Naive thymus-derived CD4-positive, alpha-beta T cell (primary cell): ENCODE measurements around the gene RLBP1. TPM values are rescaled to one million over a fixed set of nuclear protein-coding genes. Genes with fewer than 3 reads are reported as not detected.

Source experiments
- ATAC-seq: fragments of 150-1000 bp; cut with Tn5 transposase; 2 replicates; pipeline ENCODE4 v1.10.0; 2021; ENCODE audit warnings: mild to moderate bottlenecking, moderate library complexity
- CTCF ChIA-PET: fragments of 350-600 bp; sonication (Branson Sonifier 250); formaldehyde crosslinking; loops from one replicate; lab custom pipeline; 2021; ENCODE audit warnings: antibody characterized with exemption; lab: Charles Lee
- POLR2A ChIA-PET: fragments of 350-600 bp; sonication (Branson Sonifier 250); formaldehyde crosslinking; loops from one replicate; lab custom pipeline; 2021; ENCODE audit warnings: antibody characterized with exemption, inconsistent platforms; lab: Charles Lee
- DNase-seq, 9 donors: peaks; one replicate each; pipeline versions ENCODE4 v3.0.0 to v3.0.0-alpha.2; 2020 to 2022; ENCODE audit warnings: mixed read lengths in 1 of 9
- H3K27ac ChIP-seq: one replicate; pipeline ENCODE4 v1.7.0; 2013; ENCODE audit warnings: mild to moderate bottlenecking, low read depth, low read length, moderate library complexity
- H3K27me3 ChIP-seq, 2 donors: one replicate each; pipeline ENCODE4 v1.7.0; 2013; ENCODE audit warnings: low read length in 2 of 2, mild to moderate bottlenecking in 2 of 2, moderate library complexity in 2 of 2; ENCODE audit not compliant: control insufficient read depth in 2 of 2, insufficient read depth in 2 of 2
- H3K36me3 ChIP-seq, 3 experiments: 1 replicate in 2 of 3; 2 replicates in 1 of 3; pipeline ENCODE4 v1.7.0; 2013; ENCODE audit warnings: low read length in 3 of 3, mild to moderate bottlenecking in 3 of 3, moderate library complexity in 1 of 3; ENCODE audit not compliant: insufficient read depth in 3 of 3, control insufficient read depth in 2 of 3
- H3K4me1 ChIP-seq, 2 donors: one replicate each; pipeline ENCODE4 v1.7.0; 2013; ENCODE audit warnings: low read length in 2 of 2, mild to moderate bottlenecking in 2 of 2, moderate library complexity in 1 of 2; ENCODE audit not compliant: control insufficient read depth in 2 of 2, insufficient read depth in 2 of 2
- H3K4me3 ChIP-seq: 2 replicates; pipeline ENCODE4 v1.7.0; 2013; ENCODE audit warnings: mild to moderate bottlenecking, low read length
- H3K9me3 ChIP-seq, 3 experiments: 1 replicate in 2 of 3; 2 replicates in 1 of 3; pipeline ENCODE4 v1.7.0; 2013; ENCODE audit warnings: low read length in 3 of 3; ENCODE audit not compliant: control insufficient read depth in 2 of 3
- H3K27ac Mint-ChIP-seq, 9 donors: one replicate each; pipeline ENCODE4 v1.8.0; 2020 to 2022; ENCODE audit warnings: mixed read lengths in 9 of 9, mild to moderate bottlenecking in 8 of 9, moderate library complexity in 5 of 9, inconsistent platforms in 2 of 9
- H3K27me3 Mint-ChIP-seq, 5 donors: one replicate each; pipeline ENCODE4 v1.8.0; 2021 to 2022; ENCODE audit warnings: mixed read lengths in 5 of 5, mild to moderate bottlenecking in 1 of 5
- H3K36me3 Mint-ChIP-seq, 5 donors: one replicate each; pipeline ENCODE4 v1.8.0; 2020 to 2022; ENCODE audit warnings: mixed read lengths in 5 of 5, mild to moderate bottlenecking in 3 of 5, inconsistent platforms in 1 of 5
- H3K4me1 Mint-ChIP-seq, 7 donors: one replicate each; pipeline ENCODE4 v1.8.0; 2020 to 2022; ENCODE audit warnings: mixed read lengths in 7 of 7, mild to moderate bottlenecking in 3 of 7, inconsistent platforms in 1 of 7
- H3K4me3 Mint-ChIP-seq, 10 donors: one replicate each; pipeline ENCODE4 v1.8.0; 2020 to 2022; ENCODE audit warnings: mild to moderate bottlenecking in 10 of 10, mixed read lengths in 10 of 10, moderate library complexity in 6 of 10, inconsistent platforms in 2 of 10
- H3K9me3 Mint-ChIP-seq, 11 donors: one replicate each; pipeline ENCODE4 v1.8.0; 2020 to 2022; ENCODE audit warnings: mixed read lengths in 11 of 11, mild to moderate bottlenecking in 4 of 11, inconsistent platforms in 1 of 11, moderate library complexity in 1 of 11
- intact Hi-C, 2 donors: fragments of 100-400 bp; cut with micrococcal nuclease; formaldehyde crosslinking; loops; one replicate each; pipeline ENCODE4 v1.15.1; 2023
- polyA plus RNA-seq, 2 donors: library from polyadenylated mRNA; unstranded; fragments of 300-500 nt; fragmentation: Illumina TruSeq; gene quantifications; one replicate each; pipeline ENCODE4 v1.2.3, GENCODE V29; 2021
- total RNA-seq, 6 experiments: library from RNA in 5 of 6; stranded (reverse) in 5 of 6; gene quantifications; 1 replicate in 5 of 6; 2 replicates in 1 of 6; pipeline ENCODE4 v1.2.3 and lab custom pipeline; 2021 to 2026

The RLBP1 gene
- total and polyA plus RNA-seq, 7 experiments from 2014 or later: not detected

- H3K27me3 ChIP-seq: no peaks in the 10 kb centered on the region
- ATAC-seq: no peak
- H3K4me3 ChIP-seq: no peak overlapping the region
- DNase-seq: no peak
- Mint-ChIP-seq H3K27ac (peak overlapping the region in 1 of 9 donors; percentile 19), H3K27me3 (peaks cover 0 to 9% (median 0%) of the 10 kb centered on the region in 5 donors), H3K9me3 (no peaks in the 10 kb centered on the region), H3K4me3 (no peak overlapping the region), H3K36me3 (no peaks in the 10 kb centered on the region), H3K4me1 (peaks cover 2 to 29% (median 19%) of the 10 kb centered on the region in 7 donors)
- no peaks in the 10 kb centered on the region for H3K36me3 ChIP-seq
- intact Hi-C loops: loop anchor here in 1 of 2 donors (10.0 kb wide), 2 partner anchors 96 to 126 kb away; partner anchors contain the start of gene POLG
- ChIA-PET CTCF (no interaction called here), POLR2A (no interaction called here)
- peaks cover 0 to 6% of the 10 kb centered on the region in 2 donors for H3K4me1 ChIP-seq
- no peaks in the 10 kb centered on the region for H3K9me3 ChIP-seq
- no peak overlapping the region for H3K27ac ChIP-seq
These were observed 12.3 kb downstream of the RLBP1 start for GRCh38 chr15:89209057-89209456.

DNA sequence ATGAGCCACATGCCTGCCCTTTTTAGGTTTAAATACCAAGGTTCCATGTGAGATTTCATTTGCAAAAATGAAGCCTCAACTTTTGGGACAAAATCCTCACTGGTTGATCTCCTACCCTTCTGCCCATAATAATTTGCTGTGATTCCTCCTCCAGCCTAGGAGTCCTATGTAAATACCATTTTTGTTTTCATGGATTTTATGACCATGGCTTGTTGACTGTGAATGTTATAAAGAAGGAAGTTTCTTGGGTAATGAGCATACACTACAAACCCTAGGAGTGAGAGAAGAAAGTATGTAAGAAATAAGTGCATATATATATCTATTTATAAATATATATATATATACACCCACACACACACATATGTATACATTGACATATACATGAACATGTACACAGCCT is 13.1 kb downstream of the RLBP1 start:
- Histone ChIP-seq H3K9me3 (no peaks in the 10 kb centered on the region), H3K36me3 (no peaks in the 10 kb centered on the region), H3K4me3 (no peak overlapping the region), H3K27me3 (no peaks in the 10 kb centered on the region), H3K4me1 (peaks cover 0 to 11% of the 10 kb centered on the region in 2 donors), H3K27ac (no peak overlapping the region)
- H3K27me3 Mint-ChIP-seq: peaks cover 0 to 7% (median 0%) of the 10 kb centered on the region in 5 donors
- ATAC-seq: no peak
- ChIA-PET CTCF (interaction anchor here (1.2 kb wide), 1 partner anchor 34 kb away, joined by 3 read pairs; no protein-coding TSS in a partner anchor), POLR2A (no interaction called here)
- H3K27ac Mint-ChIP-seq: no peak overlapping the region
- peaks cover 7 to 37% (median 27%) of the 10 kb centered on the region in 7 donors for H3K4me1 Mint-ChIP-seq
- intact Hi-C loops: loop anchor here in 1 of 2 donors (10.0 kb wide), 2 partner anchors 97 to 127 kb away; partner anchors contain the start of gene POLG
- H3K36me3 Mint-ChIP-seq: peaks cover 0 to 3% (median 0%) of the 10 kb centered on the region in 5 donors
- no peaks in the 10 kb centered on the region for H3K9me3 Mint-ChIP-seq
- H3K4me3 Mint-ChIP-seq: no peak overlapping the region
- no peak for DNase-seq

GRCh38 chr15:89206908-89207331 is 14.5 kb downstream of the RLBP1 start:
- peaks cover 0 to 7% (median 0%) of the 10 kb centered on the region in 5 donors for H3K27me3 Mint-ChIP-seq
- peak overlapping the region; percentile 24 for H3K4me3 ChIP-seq
- H3K4me1 ChIP-seq: peaks cover 0 to 11% of the 10 kb centered on the region in 2 donors
- ATAC-seq (peak; percentile 88), DNase-seq (peak; percentile 38 to 82 (median 61))
- H3K9me3 Mint-ChIP-seq: no peaks in the 10 kb centered on the region
- H3K36me3 ChIP-seq: no peaks in the 10 kb centered on the region
- H3K36me3 Mint-ChIP-seq: peaks cover 0 to 5% (median 0%) of the 10 kb centered on the region in 5 donors
- no peak overlapping the region for H3K27ac ChIP-seq
- intact Hi-C loops: loop anchor here (1.0 to 10.0 kb wide), 8 partner anchors 36 to 223 kb away; partner anchors contain the start of genes FANCI (in 2 of the 2) and POLG (in 2 of the 2)
- POLR2A ChIA-PET: no interaction called here
- no peaks in the 10 kb centered on the region for H3K9me3 ChIP-seq
- peak overlapping the region in 1 of 9 donors; percentile 28 for H3K27ac Mint-ChIP-seq
- H3K27me3 ChIP-seq: no peaks in the 10 kb centered on the region
- H3K4me1 Mint-ChIP-seq: peaks cover 7 to 37% (median 27%) of the 10 kb centered on the region in 7 donors
- peak overlapping the region in 2 of 10 donors; percentile 20 to 59 for H3K4me3 Mint-ChIP-seq
- CTCF ChIA-PET: interaction anchor here (0.6 to 1.6 kb wide), 13 partner anchors 8 to 235 kb away, joined by 3 to 12 read pairs (median 3); partner anchors contain the start of gene FANCI

GRCh38 chr15:89205991-89206585 is 15.3 kb downstream of the RLBP1 start:
- intact Hi-C loops: loop anchor here (2.0 to 10.0 kb wide), 6 partner anchors 37 to 153 kb away; partner anchors contain the start of genes POLG (in 2 of the 2) and FANCI (in 1 of the 2)
- H3K27ac ChIP-seq: no peak overlapping the region
- H3K36me3 ChIP-seq: no peaks in the 10 kb centered on the region
- H3K36me3 Mint-ChIP-seq: peaks cover 0 to 7% (median 4%) of the 10 kb centered on the region in 5 donors
- CTCF ChIA-PET: interaction anchor here (0.6 to 1.6 kb wide), 7 partner anchors 8 to 231 kb away, joined by 3 to 12 read pairs (median 4); no protein-coding TSS in a partner anchor
- peak overlapping the region in 1 of 9 donors; percentile 51 for H3K27ac Mint-ChIP-seq
- peaks cover 0 to 4% (median 0%) of the 10 kb centered on the region in 5 donors for H3K27me3 Mint-ChIP-seq
- no peak overlapping the region for H3K4me3 Mint-ChIP-seq
- DNase-seq (no peak), ATAC-seq (no peak)
- H3K4me1 Mint-ChIP-seq: peaks cover 7 to 37% (median 27%) of the 10 kb centered on the region in 7 donors
- H3K9me3 ChIP-seq: no peaks in the 10 kb centered on the region
- H3K9me3 Mint-ChIP-seq: no peaks in the 10 kb centered on the region
- H3K27me3 ChIP-seq: no peaks in the 10 kb centered on the region
- POLR2A ChIA-PET: no interaction called here
- H3K4me1 ChIP-seq: peaks cover 0 to 11% of the 10 kb centered on the region in 2 donors
- H3K4me3 ChIP-seq: no peak overlapping the region

- ChIA-PET CTCF (no interaction called here), POLR2A (no interaction called here)
- Mint-ChIP-seq H3K27ac (peak overlapping the region in 4 of 9 donors; percentile 26 to 75 (median 56)), H3K36me3 (peaks cover 0 to 10% (median 5%) of the 10 kb centered on the region in 5 donors), H3K4me1 (peaks cover 7 to 37% (median 27%) of the 10 kb centered on the region in 7 donors), H3K4me3 (peak overlapping the region in 1 of 10 donors; percentile 75), H3K27me3 (no peaks in the 10 kb centered on the region), H3K9me3 (no peaks in the 10 kb centered on the region)
- Histone ChIP-seq H3K4me3 (no peak overlapping the region), H3K27me3 (no peaks in the 10 kb centered on the region), H3K36me3 (peaks cover 0 to 6% (median 0%) of the 10 kb centered on the region in 3 experiments), H3K4me1 (peaks cover 0 to 11% of the 10 kb centered on the region in 2 donors), H3K9me3 (no peaks in the 10 kb centered on the region), H3K27ac (no peak overlapping the region)
- intact Hi-C loops: loop anchor here in 1 of 2 donors (10.0 kb wide), 2 partner anchors 101 to 131 kb away; partner anchors contain the start of gene POLG
- ATAC-seq (peak; percentile 56), DNase-seq (peak in 1 of 9 donors; percentile 55)
These were observed 17.6 kb downstream of the RLBP1 start for GRCh38 chr15:89203705-89204273.

DNA sequence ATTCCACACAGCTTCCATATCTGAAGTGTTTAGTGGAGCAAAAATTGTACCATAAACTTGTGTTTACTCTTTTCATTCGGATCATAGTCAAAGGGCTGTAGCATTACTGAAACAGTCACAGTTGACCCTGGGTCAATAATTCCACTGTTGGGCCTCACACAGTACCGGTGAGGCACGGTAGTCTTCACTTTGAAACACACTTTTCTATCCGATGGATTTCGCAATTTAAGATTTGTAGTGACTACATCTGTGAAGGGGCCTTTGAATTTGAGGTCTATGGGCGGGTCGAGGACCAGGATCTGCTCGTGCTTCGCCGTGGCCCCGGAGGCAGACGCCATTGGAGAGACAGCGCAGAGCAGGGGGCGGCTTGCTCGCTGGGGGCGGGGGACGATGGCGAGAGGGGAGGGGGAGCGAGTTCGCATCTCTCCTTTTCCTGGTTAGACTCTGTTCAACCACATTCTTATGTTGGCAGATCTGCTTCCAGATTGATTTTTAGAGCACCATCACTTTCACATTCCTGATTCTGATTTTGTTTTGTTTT is 19.8 kb downstream of the RLBP1 start:
- Histone ChIP-seq H3K4me3 (no peak overlapping the region), H3K9me3 (no peaks in the 10 kb centered on the region), H3K36me3 (peaks cover 0 to 18% (median 4%) of the 10 kb centered on the region in 3 experiments), H3K27me3 (no peaks in the 10 kb centered on the region), H3K4me1 (peaks cover 0 to 5% of the 10 kb centered on the region in 2 donors), H3K27ac (no peak overlapping the region)
- no peak for ATAC-seq
- Mint-ChIP-seq H3K4me3 (no peak overlapping the region), H3K9me3 (no peaks in the 10 kb centered on the region), H3K4me1 (peaks cover 0 to 27% (median 20%) of the 10 kb centered on the region in 7 donors), H3K27me3 (no peaks in the 10 kb centered on the region), H3K36me3 (peaks cover 0 to 23% (median 8%) of the 10 kb centered on the region in 5 donors), H3K27ac (peak overlapping the region in 1 of 9 donors; percentile 46)
- ChIA-PET CTCF (no interaction called here), POLR2A (interaction anchor here (0.8 kb wide), 1 partner anchor 126 kb away, joined by 3 read pairs; no protein-coding TSS in a partner anchor)
- intact Hi-C loops: loop anchor here in 1 of 2 donors (10.0 kb wide), 2 partner anchors 103 to 133 kb away; partner anchors contain the start of gene POLG
- DNase-seq: no peak
